NB4 (cell line): Measurements from ENCODE around the gene ARAP2.

Experiments used
- CTCF ChIP-seq: IDR thresholded peaks from one replicate; pipeline ENCODE4 v1.5.1; 2012; ENCODE audit warnings: low read depth, low read length
- MAX ChIP-seq: IDR thresholded peaks from 2 replicates; pipeline ENCODE4 v1.6.1; 2011; ENCODE audit warnings: low read depth, low read length
- POLR2A ChIP-seq: IDR thresholded peaks from 2 replicates; pipeline ENCODE4 v1.6.1; 2011; ENCODE audit warnings: mild to moderate bottlenecking; ENCODE audit not compliant: insufficient read length; ENCODE audit errors: extremely low read depth

GRCh38 chr4:36164900-36165630 is 79.2 kb downstream of the ARAP2 start:
- no peak for TF ChIP-seq CTCF
- TF ChIP-seq POLR2A = no peak
- TF ChIP-seq MAX = no peak
